SK-N-SH (cell line): Measurements from ENCODE around the gene ARL6IP5. TPM values are rescaled to one million over a fixed set of nuclear protein-coding genes. Genes with fewer than 3 reads are reported as not detected.

Experiments
- CTCF ChIA-PET: fragments of 300-600, 350-600 bp; formaldehyde crosslinking; extraction: SDS; loops from one replicate; lab custom pipeline; 2021; lab: Yijun Ruan, JAX
- POLR2A ChIA-PET: fragments of 350-600 bp; sonication (Branson Sonifier 250); formaldehyde crosslinking; extraction: SDS; loops from one replicate; lab custom pipeline; 2020; ENCODE audit warnings: antibody characterized with exemption, inconsistent platforms; lab: Yijun Ruan, JAX
- DNase-seq: peaks from one replicate; pipeline ENCODE4 v3.0.0; 2012
- H2AFZ ChIP-seq: fragments of 200-600 bp; sonication (generic); 2 replicates; pipeline ENCODE4 v1.8.1; 2016; ENCODE audit warnings: antibody characterized with exemption, mild to moderate bottlenecking, low read depth
- H3F3A ChIP-seq: fragments of 200-600 bp; sonication (generic); replicated peaks from 2 replicates; pipeline ENCODE3; 2016; ENCODE audit warnings: antibody characterized with exemption, mild to moderate bottlenecking; ENCODE audit not compliant: insufficient read depth
- H3K27ac ChIP-seq, 2 experiments: fragments of 200-500 bp in 1 of 2; fragments of 200-600 bp in 1 of 2; sonication (Bioruptor generic) in 1 of 2; sonication (generic), shearing (Covaris generic) in 1 of 2; 2 replicates each; pipeline versions ENCODE4 v1.5.1 to v1.6.1; 2014 to 2016; ENCODE audit warnings: low read depth in 2 of 2, inconsistent platforms in 1 of 2, low read length in 1 of 2, mild to moderate bottlenecking in 1 of 2, mixed read lengths in 1 of 2
- H3K27me3 ChIP-seq: fragments of 200-600 bp; sonication (generic), shearing (Covaris generic); 2 replicates; pipeline ENCODE4 v1.6.1; 2016; ENCODE audit warnings: mixed run types; ENCODE audit not compliant: insufficient read depth
- H3K36me3 ChIP-seq, 2 experiments: fragments of 200-500 bp in 1 of 2; fragments of 200-600 bp in 1 of 2; sonication (Bioruptor generic) in 1 of 2; sonication (generic) in 1 of 2; replicated peaks in 1 of 2; 2 replicates each; pipeline versions ENCODE3 to v1.5.1; 2014 to 2016; ENCODE audit warnings: low read length in 1 of 2, mild to moderate bottlenecking in 1 of 2; ENCODE audit not compliant: insufficient read depth in 2 of 2, control insufficient read depth in 1 of 2
- H3K4me1 ChIP-seq, 2 experiments: fragments of 200-500 bp in 1 of 2; fragments of 200-600 bp in 1 of 2; sonication (Bioruptor generic) in 1 of 2; sonication (generic), shearing (Covaris generic) in 1 of 2; 2 replicates each; pipeline versions ENCODE4 v1.5.1 to v1.6.1; 2014 to 2016; ENCODE audit warnings: low read depth in 1 of 2, low read length in 1 of 2, mixed run types in 1 of 2; ENCODE audit not compliant: insufficient read depth in 2 of 2, control insufficient read depth in 1 of 2
- H3K4me2 ChIP-seq: fragments of 200-600 bp; sonication (generic), shearing (Covaris generic); 2 replicates; pipeline ENCODE4 v1.6.1; 2017; ENCODE audit warnings: mixed run types
- H3K4me3 ChIP-seq, 2 experiments: fragments of 200-500 bp in 1 of 2; fragments of 200-600 bp in 1 of 2; sonication (Bioruptor generic) in 1 of 2; sonication (generic), shearing (Covaris generic) in 1 of 2; 2 replicates each; pipeline versions ENCODE4 v1.5.1 to v1.8.1; 2014 to 2016; ENCODE audit warnings: low read depth in 2 of 2, inconsistent platforms in 1 of 2, low read length in 1 of 2, mild to moderate bottlenecking in 1 of 2, mixed read lengths in 1 of 2, moderate library complexity in 1 of 2
- H3K79me2 ChIP-seq: fragments of 200-600 bp; sonication (generic); 2 replicates; pipeline ENCODE4 v1.8.1; 2017; ENCODE audit warnings: mild to moderate bottlenecking; ENCODE audit not compliant: insufficient read depth
- H3K9ac ChIP-seq: fragments of 200-600 bp; sonication (generic); 2 replicates; pipeline ENCODE4 v1.6.1; 2017; ENCODE audit warnings: mixed run types
- H3K9me2 ChIP-seq: fragments of 200-600 bp; sonication (generic); 2 replicates; pipeline ENCODE4 v1.6.1; 2017; ENCODE audit warnings: mixed run types
- H3K9me3 ChIP-seq: fragments of 200-600 bp; sonication (generic); 2 replicates; pipeline ENCODE4 v1.6.1; 2017; ENCODE audit warnings: mixed run types, mild to moderate bottlenecking, moderate library complexity
- H4K20me1 ChIP-seq: fragments of 200-600 bp; sonication (generic); 2 replicates; pipeline ENCODE4 v1.6.1; 2017; ENCODE audit warnings: mild to moderate bottlenecking, mixed run types; ENCODE audit not compliant: insufficient read depth
- CHD2 ChIP-seq: fragments of 150-350 bp; IDR thresholded peaks from 2 replicates; pipeline ENCODE4 v1.6.1; 2018; ENCODE audit warnings: low read length; ENCODE audit not compliant: partially characterized antibody
- CTCF ChIP-seq: fragments of 200-600 bp; sonication (generic); IDR thresholded peaks from 2 replicates; pipeline ENCODE4 v1.6.1; 2017; ENCODE audit warnings: antibody characterized with exemption, mild to moderate bottlenecking, moderate library complexity
- EP300 ChIP-seq, 2 experiments: IDR thresholded peaks; 2 replicates each; pipeline versions ENCODE4 v1.4.0 to v1.6.1; 2012; ENCODE audit warnings: borderline replicate concordance in 1 of 2, low read depth in 1 of 2, low read length in 1 of 2
- EZH2phosphoT487 ChIP-seq: fragments of 200-600 bp; sonication (generic); IDR thresholded peaks from 2 replicates; pipeline ENCODE4 v1.6.1; 2017; ENCODE audit warnings: low read depth, mixed run types, mild to moderate bottlenecking, antibody characterized with exemption, moderate library complexity, borderline replicate concordance
- FOXM1 ChIP-seq: IDR thresholded peaks from 2 replicates; pipeline ENCODE4 v1.4.0; 2012; ENCODE audit warnings: low read depth, mild to moderate bottlenecking
- IRF3 ChIP-seq: fragments of 150-350 bp; IDR thresholded peaks from 2 replicates; pipeline ENCODE4 v1.6.1; 2016; ENCODE audit warnings: mild to moderate bottlenecking, low read depth, low read length
- JUND ChIP-seq: IDR thresholded peaks from 2 replicates; pipeline ENCODE4 v1.4.0; 2012
- MXI1 ChIP-seq: IDR thresholded peaks from 2 replicates; pipeline ENCODE4 v1.6.1; 2012; ENCODE audit warnings: mild to moderate bottlenecking, low read depth, low read length, improper control_type of control experiment
- NFIC ChIP-seq: IDR thresholded peaks from 2 replicates; pipeline ENCODE4 v1.4.0; 2012; ENCODE audit warnings: borderline replicate concordance
- PBX3 ChIP-seq: IDR thresholded peaks from 2 replicates; pipeline ENCODE4; 2012
- RCOR1 ChIP-seq: fragments of 150-350 bp; IDR thresholded peaks from 2 replicates; pipeline ENCODE4 v1.6.1; 2017; ENCODE audit warnings: antibody characterized with exemption, low read length
- REST ChIP-seq: IDR thresholded peaks from 2 replicates; pipeline ENCODE4 v1.6.1; 2012; ENCODE audit warnings: mild to moderate bottlenecking, low read depth, low read length, moderate library complexity
- RFX5 ChIP-seq: IDR thresholded peaks from 2 replicates; pipeline ENCODE4 v1.6.1; 2012; ENCODE audit warnings: mild to moderate bottlenecking, improper control_type of control experiment, low read length
- RXRA ChIP-seq: IDR thresholded peaks from 2 replicates; pipeline ENCODE4 v1.4.0; 2012; ENCODE audit warnings: low read depth, mild to moderate bottlenecking, borderline replicate concordance
- SIN3A ChIP-seq: IDR thresholded peaks from 2 replicates; pipeline ENCODE4 v1.6.1; 2012; ENCODE audit warnings: low read depth, mild to moderate bottlenecking, low read length, moderate library complexity, borderline replicate concordance
- SMC3 ChIP-seq: IDR thresholded peaks from 2 replicates; pipeline ENCODE4 v1.6.1; 2012; ENCODE audit warnings: low read depth, low read length, improper control_type of control experiment
- TCF12 ChIP-seq: IDR thresholded peaks from 2 replicates; pipeline ENCODE4 v1.4.0; 2012
- TEAD4 ChIP-seq: IDR thresholded peaks from 2 replicates; pipeline ENCODE4 v1.4.0; 2012; ENCODE audit warnings: mild to moderate bottlenecking, borderline replicate concordance; ENCODE audit not compliant: insufficient read depth
- WGBS: methylation state at CpG from one replicate; pipeline ENCODE4 v1.1.6; 2017; ENCODE audit warnings: low lambda C conversion rate; 5-methylcytosine and 5-hydroxymethylcytosine counted together
- polyA plus RNA-seq, 3 experiments: library from polyadenylated mRNA; depleted of rRNA; stranded (reverse); fragments of >200 nt; gene quantifications; 2 replicates each; pipeline ENCODE4 v1.2.3, GENCODE V29; 2012
- TF ChIP-seq, protein P1 (sequence below): IDR thresholded peaks from 2 replicates; pipeline ENCODE4 v1.4.0; 2012; ENCODE audit warnings: low read depth

Gene ARL6IP5
- polyA plus RNA-seq, 1 of the 3 experiments (the other 2 are of a cell fraction) = 64.6 TPM

DNA sequence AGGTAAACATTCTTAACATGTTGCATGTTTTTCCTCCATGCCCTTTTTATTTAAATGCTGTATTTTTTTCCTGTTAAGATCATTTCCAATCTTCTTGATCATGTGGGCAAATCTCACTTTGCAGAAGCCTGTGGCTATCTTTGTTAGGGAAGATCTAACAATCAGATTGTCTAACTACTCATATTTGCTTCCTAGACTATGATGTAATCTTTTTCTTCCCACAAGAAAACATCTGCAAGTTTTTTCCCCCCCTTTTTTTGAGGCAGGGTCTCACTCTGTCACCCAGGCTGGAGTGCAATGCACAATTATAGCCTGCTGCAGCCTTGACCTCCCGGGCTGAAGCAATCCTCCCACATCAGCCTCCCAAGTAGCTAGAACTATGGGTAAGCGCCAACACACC lies 52.7 kb downstream of the ARL6IP5 start:
- H3K27ac ChIP-seq = no peak overlapping the region
- H3K9ac ChIP-seq = no peak overlapping the region
- H3K79me2 ChIP-seq = no peaks in the 10 kb centered on the region
- no peaks in the 10 kb centered on the region for H3K27me3 ChIP-seq
- DNase-seq = no peak
- POLR2A ChIA-PET = no interaction called here
- no peaks in the 10 kb centered on the region for H3F3A ChIP-seq
- H3K9me3 ChIP-seq = no peaks in the 10 kb centered on the region
- no peaks in the 10 kb centered on the region for H3K36me3 ChIP-seq
- H3K4me1 ChIP-seq = no peaks in the 10 kb centered on the region
- no peak for TF ChIP-seq MXI1
- TF ChIP-seq EZH2phosphoT487 = no peak
- no peak for TF ChIP-seq TEAD4
- no peak for TF ChIP-seq IRF3
- TF ChIP-seq SMC3 = no peak
- TF ChIP-seq RFX5 = no peak
- TF ChIP-seq, all 33 proteins: peak for 0
- Histone ChIP-seq H3K4me2 (no peak overlapping the region), H4K20me1 (no peaks in the 10 kb centered on the region), H2AFZ (no peak overlapping the region), H3K9me2 (no peaks in the 10 kb centered on the region), H3K4me3 (no peak overlapping the region)
- CTCF ChIA-PET = interaction anchor here (1.2 to 3.2 kb wide), 4 partner anchors 8 to 314 kb away, joined by 3 to 10 read pairs (median 5); no protein-coding TSS in a partner anchor
- 92% methylated on average over 2 of the region's 2 CpGs for WGBS

GRCh38 chr3:69141313-69141712 lies 56.6 kb downstream of the ARL6IP5 start:
- Histone ChIP-seq H3K4me1 (peaks cover 4 to 15% of the 10 kb centered on the region in 2 experiments; a peak in 3 of 4 replicates), H2AFZ (no peak overlapping the region), H3K27ac (no peak overlapping the region), H3F3A (no peaks in the 10 kb centered on the region), H3K4me3 (no peak overlapping the region)
- TF ChIP-seq NFIC = no peak
- no peak for TF ChIP-seq TCF12
- TF ChIP-seq REST = no peak
- TF ChIP-seq RXRA = no peak
- no peak for TF ChIP-seq RCOR1
- no peak for TF ChIP-seq CTCF
- TF ChIP-seq, protein P1, sequence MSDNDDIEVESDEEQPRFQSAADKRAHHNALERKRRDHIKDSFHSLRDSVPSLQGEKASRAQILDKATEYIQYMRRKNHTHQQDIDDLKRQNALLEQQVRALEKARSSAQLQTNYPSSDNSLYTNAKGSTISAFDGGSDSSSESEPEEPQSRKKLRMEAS = no peak
- no peak for TF ChIP-seq EP300 (IDR thresholded peaks at IDR 0.05; ENCODE audit: borderline replicate concordance in 1 of 2, low read depth in 1 of 2, low read length in 1 of 2)
- no peak for TF ChIP-seq JUND
- no peak for TF ChIP-seq RFX5
- TF ChIP-seq FOXM1 = no peak
- no peak for TF ChIP-seq EZH2phosphoT487
- TF ChIP-seq PBX3 = no peak
- TF ChIP-seq CHD2 = no peak
- TF ChIP-seq SIN3A = no peak
- TF ChIP-seq, all 33 proteins: peak for 0
- CTCF ChIA-PET = interaction anchor here (1.1 to 1.5 kb wide), 2 partner anchors 159 to 165 kb away, joined by 3 to 5 read pairs; no protein-coding TSS in a partner anchor
- Histone ChIP-seq H3K4me2 (no peak overlapping the region), H3K9me3 (no peaks in the 10 kb centered on the region), H3K79me2 (no peaks in the 10 kb centered on the region), H3K36me3 (no peaks in the 10 kb centered on the region), H3K27me3 (no peaks in the 10 kb centered on the region), H3K9ac (no peak overlapping the region), H3K9me2 (no peaks in the 10 kb centered on the region), H4K20me1 (no peaks in the 10 kb centered on the region)
- DNase-seq = no peak
- POLR2A ChIA-PET = no interaction called here
